ENCODE data around the gene MST1R. TPM values are rescaled to one million over a fixed set of nuclear protein-coding genes. Genes with fewer than 3 reads are reported as not detected.

MST1R gene
- total RNA-seq, 4 donors from 2014 or later = 1.7 to 6.1 (median 3.1) TPM

GRCh38 chr3:49872801-49873281 lies 30.8 kb downstream of the MST1R start:
- Histone ChIP-seq H3K4me3 (replicated peaks in 1 of 3) (no peak overlapping the region), H3K4me1 (peaks cover 10 to 21% of the 10 kb centered on the region in 2 donors), H3K9me3 (no peaks in the 10 kb centered on the region), H3K27ac (no peak overlapping the region), H3K27me3 (peaks cover 15% of the 10 kb centered on the region), H3K36me3 (no peaks in the 10 kb centered on the region)
- peak; percentile 55 to 63 for DNase-seq
- intact Hi-C loops (cut with DNase I) = no loop called here
- TF ChIP-seq POLR2A (IDR thresholded peaks at IDR 0.05) = no peak
- TF ChIP-seq, protein P1, sequence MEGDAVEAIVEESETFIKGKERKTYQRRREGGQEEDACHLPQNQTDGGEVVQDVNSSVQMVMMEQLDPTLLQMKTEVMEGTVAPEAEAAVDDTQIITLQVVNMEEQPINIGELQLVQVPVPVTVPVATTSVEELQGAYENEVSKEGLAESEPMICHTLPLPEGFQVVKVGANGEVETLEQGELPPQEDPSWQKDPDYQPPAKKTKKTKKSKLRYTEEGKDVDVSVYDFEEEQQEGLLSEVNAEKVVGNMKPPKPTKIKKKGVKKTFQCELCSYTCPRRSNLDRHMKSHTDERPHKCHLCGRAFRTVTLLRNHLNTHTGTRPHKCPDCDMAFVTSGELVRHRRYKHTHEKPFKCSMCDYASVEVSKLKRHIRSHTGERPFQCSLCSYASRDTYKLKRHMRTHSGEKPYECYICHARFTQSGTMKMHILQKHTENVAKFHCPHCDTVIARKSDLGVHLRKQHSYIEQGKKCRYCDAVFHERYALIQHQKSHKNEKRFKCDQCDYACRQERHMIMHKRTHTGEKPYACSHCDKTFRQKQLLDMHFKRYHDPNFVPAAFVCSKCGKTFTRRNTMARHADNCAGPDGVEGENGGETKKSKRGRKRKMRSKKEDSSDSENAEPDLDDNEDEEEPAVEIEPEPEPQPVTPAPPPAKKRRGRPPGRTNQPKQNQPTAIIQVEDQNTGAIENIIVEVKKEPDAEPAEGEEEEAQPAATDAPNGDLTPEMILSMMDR (IDR thresholded peaks at IDR 0.05) = peak in 1 of 6 experiments; percentile 26
- 25 to 64% methylated on average over 2 to 4 of the region's 4 CpGs for WGBS, 2 donors

DNA sequence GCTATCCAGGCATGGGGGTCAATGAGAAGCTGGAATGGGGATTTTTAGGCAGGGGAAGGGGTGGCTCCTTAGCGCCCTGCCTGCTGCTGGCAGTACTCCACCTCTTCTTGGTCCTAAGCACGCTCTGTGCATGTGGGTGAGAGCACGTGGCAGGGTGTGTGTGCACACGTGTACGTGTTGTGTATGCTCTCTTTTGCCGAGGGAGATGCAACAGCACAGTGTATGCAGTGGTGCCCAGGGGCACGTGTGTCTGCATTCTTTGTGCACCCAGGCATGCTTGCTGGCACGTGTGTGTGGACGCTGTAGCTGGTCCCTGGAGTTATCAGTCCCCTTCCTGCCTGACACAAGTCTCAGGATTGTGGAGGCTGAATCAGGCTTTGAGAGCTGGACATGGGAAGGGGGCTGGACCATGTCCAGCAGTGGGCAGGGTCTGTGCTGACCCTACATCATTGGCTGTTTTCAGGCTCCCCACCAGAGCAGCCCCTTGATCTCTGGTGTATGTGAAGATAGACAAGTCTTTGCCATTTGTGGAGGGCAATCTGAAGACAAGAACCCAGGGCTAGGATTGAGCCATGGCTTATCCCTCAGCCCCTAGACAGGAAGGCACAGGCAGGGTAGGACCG lies 32.0 kb downstream of the MST1R start:
- WGBS, 2 donors = 67 to 72% methylated on average over 6 to 10 of the region's 10 CpGs
- no peaks in the 10 kb centered on the region for H3K9me3 ChIP-seq
- H3K27me3 ChIP-seq = peaks cover 15% of the 10 kb centered on the region
- H3K4me3 ChIP-seq (replicated peaks in 1 of 3) = no peak overlapping the region
- peak; percentile 18 to 49 for DNase-seq
- no peaks in the 10 kb centered on the region for H3K36me3 ChIP-seq
- peaks cover 10 to 21% of the 10 kb centered on the region in 2 donors for H3K4me1 ChIP-seq
- intact Hi-C loops (cut with DNase I) = no loop called here
- TF ChIP-seq, protein P1 (IDR thresholded peaks at IDR 0.05) = no peak
- no peak for TF ChIP-seq POLR2A (IDR thresholded peaks at IDR 0.05)
- H3K27ac ChIP-seq = no peak overlapping the region

- TF ChIP-seq, protein P1 (IDR thresholded peaks at IDR 0.05) = no peak
- no peak for TF ChIP-seq POLR2A (IDR thresholded peaks at IDR 0.05)
- Histone ChIP-seq H3K4me1 (peaks cover 10 to 21% of the 10 kb centered on the region in 2 donors), H3K27ac (no peak within 1 kb of the TSS), H3K27me3 (peaks cover 15% of the 10 kb centered on the region), H3K9me3 (no peaks in the 10 kb centered on the region), H3K4me3 (replicated peaks in 1 of 3) (peak within 1 kb of the TSS in 1 of 3 donors; percentile 15), H3K36me3 (no peaks in the 10 kb centered on the region)
- WGBS, 2 donors = 0 to 4% methylated on average over 9 to 10 of the region's 59 CpGs
- DNase-seq = no peak
- intact Hi-C loops (cut with DNase I) = no loop called here
Observed at GRCh38 chr3:49869525-49870126, 34.0 kb downstream of the MST1R start, which contains the start of gene CAMKV. Gene CAMKV, minus strand, starts transcription at chr3:49869906. Its CDS starts 7,518 bp downstream, at chr3:49862388.

GRCh38 chr3:49868862-49869466 lies 34.7 kb downstream of the MST1R start:
- Histone ChIP-seq H3K27me3 (peaks cover 15% of the 10 kb centered on the region), H3K27ac (no peak overlapping the region), H3K36me3 (no peaks in the 10 kb centered on the region), H3K4me1 (peaks cover 10 to 21% of the 10 kb centered on the region in 2 donors), H3K9me3 (no peaks in the 10 kb centered on the region), H3K4me3 (replicated peaks in 1 of 3) (peak overlapping the region in 1 of 3 donors; percentile 15)
- intact Hi-C loops (cut with DNase I) = no loop called here
- WGBS, 2 donors = 5% methylated on average over 12 to 13 of the region's 23 CpGs
- no peak for TF ChIP-seq POLR2A (IDR thresholded peaks at IDR 0.05)
- TF ChIP-seq, protein P1 (IDR thresholded peaks at IDR 0.05) = no peak
- DNase-seq = no peak
